HepG2 (cell line): Measurements from ENCODE around the gene TMEM151A. TPM values are rescaled to one million over a fixed set of nuclear protein-coding genes. Genes with fewer than 3 reads are reported as not detected.

Experiments used
- EED ChIP-seq: sonication (generic); formaldehyde crosslinking; IDR thresholded peaks from 2 replicates; pipeline ENCODE4 v1.5.0; 2020; ENCODE audit warnings: mild to moderate bottlenecking, missing genetic modification reagents
- FOXM1 ChIP-seq: sonication (generic); formaldehyde crosslinking; IDR thresholded peaks from 2 replicates; pipeline ENCODE4 v1.5.0; 2020; ENCODE audit warnings: missing genetic modification reagents
- HDAC6 ChIP-seq: fragments of 200-600 bp; sonication (generic); IDR thresholded peaks from 2 replicates; pipeline ENCODE4 v1.7.0; 2017; ENCODE audit warnings: mild to moderate bottlenecking, antibody characterized with exemption, low read length, low read depth
- HOMEZ ChIP-seq: IDR thresholded peaks from 2 replicates; pipeline ENCODE4 v1.6.1; 2016; ENCODE audit warnings: low read depth
- KLF15 ChIP-seq: sonication (generic); formaldehyde crosslinking; IDR thresholded peaks from 2 replicates; pipeline ENCODE4 v1.8.1; 2023; ENCODE audit warnings: borderline replicate concordance, mild to moderate bottlenecking, inconsistent platforms, missing genetic modification reagents, mixed read lengths
- KMT2B ChIP-seq: IDR thresholded peaks from 2 replicates; pipeline ENCODE4 v1.6.1; 2016; ENCODE audit warnings: missing genetic modification reagents, missing compliant biosample characterization
- MED1 ChIP-seq: sonication (generic); formaldehyde crosslinking; IDR thresholded peaks from 2 replicates; pipeline ENCODE4 v1.4.0; 2020; ENCODE audit warnings: missing genetic modification reagents
- NR2F6 ChIP-seq, 2 experiments: IDR thresholded peaks; 2 replicates each; pipeline ENCODE4 v1.6.1; 2016; ENCODE audit warnings: antibody characterized with exemption in 1 of 2, mild to moderate bottlenecking in 1 of 2
- XRCC5 ChIP-seq: fragments of 200-400 bp; formaldehyde crosslinking; optimal IDR thresholded peaks from 2 replicates; pipeline ENCODE3; 2017; ENCODE audit warnings: mild to moderate bottlenecking, low read length
- ZBTB38 ChIP-seq: sonication (generic); formaldehyde crosslinking; IDR thresholded peaks from 2 replicates; pipeline ENCODE4 v1.5.1; 2020; ENCODE audit warnings: mild to moderate bottlenecking, missing genetic modification reagents
- ZBTB40 ChIP-seq, 2 experiments: fragments of 450-650 bp in 1 of 2; sonication (generic) in 1 of 2; formaldehyde crosslinking in 1 of 2; IDR thresholded peaks; 2 replicates each; pipeline versions ENCODE4 v1.6.1 to v1.8.0; 2016 to 2022; ENCODE audit warnings: antibody characterized with exemption in 1 of 2, mild to moderate bottlenecking in 1 of 2, missing genetic modification reagents in 1 of 2
- ZFP41 ChIP-seq: sonication (generic); formaldehyde crosslinking; IDR thresholded peaks from 2 replicates; pipeline ENCODE4 v1.4.0; 2020; ENCODE audit warnings: mild to moderate bottlenecking, missing genetic modification reagents, borderline replicate concordance
- ZNF207 ChIP-seq: fragments of 450-650 bp; IDR thresholded peaks from 2 replicates; pipeline ENCODE4 v1.6.1; 2016; ENCODE audit warnings: antibody characterized with exemption, borderline replicate concordance
- ZNF296 ChIP-seq: sonication (generic); formaldehyde crosslinking; conservative IDR thresholded peaks from 2 replicates; pipeline ENCODE4 v1.5.0; 2020; ENCODE audit warnings: mild to moderate bottlenecking, missing genetic modification reagents
- ZNF672 ChIP-seq: sonication (generic); formaldehyde crosslinking; IDR thresholded peaks from 2 replicates; pipeline ENCODE4 v1.8.1; 2022; ENCODE audit warnings: missing genetic modification reagents
- ZNF781 ChIP-seq: sonication (generic); formaldehyde crosslinking; IDR thresholded peaks from 2 replicates; pipeline ENCODE4 v1.5.1; 2020; ENCODE audit warnings: borderline replicate concordance, mild to moderate bottlenecking, missing genetic modification reagents; ENCODE audit errors: not compliant biosample characterization
- ZSCAN29 ChIP-seq: sonication (generic); formaldehyde crosslinking; conservative IDR thresholded peaks from 2 replicates; pipeline ENCODE4 v1.4.0; 2020; ENCODE audit warnings: mild to moderate bottlenecking, missing genetic modification reagents
- polyA plus RNA-seq, 8 experiments: library from polyadenylated mRNA; depleted of rRNA in 3 of 8; stranded (reverse) in 7 of 8; unstranded in 1 of 8; fragments of >200 nt; fragmentation: Illumina TruSeq in 4 of 8; extraction: Trizol in 4 of 8; gene quantifications; 2 replicates each; pipeline versions ENCODE4 v1.2.1 to v1.2.3, GENCODE V29; 2011 to 2016; ENCODE audit warnings: low read depth in 4 of 8, missing spikeins in 1 of 8, mixed read lengths in 1 of 8; ENCODE audit not compliant: insufficient read depth in 1 of 8
- total RNA-seq, 5 experiments: library from RNA; depleted of rRNA; stranded (reverse); fragments of >200 nt; fragmentation: Illumina TruSeq; extraction: Trizol; gene quantifications; 2 replicates each; pipeline ENCODE4 v1.2.3, GENCODE V29; 2016; ENCODE audit warnings: low read depth in 1 of 5
- TF ChIP-seq, protein P1 (sequence below): sonication (generic); formaldehyde crosslinking; IDR thresholded peaks from 2 replicates; pipeline ENCODE4 v1.5.0; 2020; ENCODE audit warnings: missing genetic modification reagents, mild to moderate bottlenecking, borderline replicate concordance

Gene TMEM151A
- total and polyA plus RNA-seq, 2 of the 13 experiments (the other 11 are each of a cell fraction or from before 2014, with no cell fraction given), result 0.18 to 0.33 TPM

- TF ChIP-seq ZBTB40 (IDR thresholded peaks at IDR 0.05), result no peak
- TF ChIP-seq ZBTB40 (CRISPR knock-in tag; IDR thresholded peaks at IDR 0.05), result peak; percentile 45; the same call in 1 of the 2 replicates
- TF ChIP-seq HDAC6, result no peak
- TF ChIP-seq ZNF296 (CRISPR knock-in tag), result no peak
- TF ChIP-seq ZNF207, result no peak
- TF ChIP-seq HOMEZ (CRISPR knock-in tag), result no peak
- TF ChIP-seq XRCC5, result peak; percentile 84
- TF ChIP-seq NR2F6 (IDR thresholded peaks at IDR 0.05), result 0 out of 2 replicates have a peak, but pooled peaks have one; percentile 30
- peak; percentile 67 for TF ChIP-seq NR2F6 (CRISPR knock-in tag; IDR thresholded peaks at IDR 0.05)
- TF ChIP-seq EED (CRISPR knock-in tag), result no peak
- no peak for TF ChIP-seq ZSCAN29 (CRISPR knock-in tag)
- no peak for TF ChIP-seq ZNF672
- TF ChIP-seq ZNF781 (CRISPR knock-in tag), result no peak
- TF ChIP-seq KMT2B (CRISPR knock-in tag), result 0 out of 2 replicates have a peak, but pooled peaks have one; percentile 44
- no peak; the same call in 1 of the 2 replicates for TF ChIP-seq KLF15 (CRISPR knock-in tag)
- TF ChIP-seq ZFP41, result 0 out of 2 replicates have a peak, but pooled peaks have one; percentile 75
- TF ChIP-seq MED1 (CRISPR knock-in tag), result peak; percentile 69
- TF ChIP-seq ZBTB38 (CRISPR knock-in tag), result no peak; the same call in 1 of the 2 replicates
- no peak for TF ChIP-seq FOXM1 (CRISPR knock-in tag)
- TF ChIP-seq, protein P1, sequence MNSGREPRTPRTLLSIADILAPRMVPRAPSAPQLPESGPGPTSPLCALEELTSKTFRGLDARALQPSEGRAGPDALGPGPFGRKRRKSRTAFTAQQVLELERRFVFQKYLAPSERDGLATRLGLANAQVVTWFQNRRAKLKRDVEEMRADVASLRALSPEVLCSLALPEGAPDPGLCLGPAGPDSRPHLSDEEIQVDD (CRISPR knock-in tag), result no peak
Observed at GRCh38 chr11:66328302-66329144, 36.8 kb downstream of the TMEM151A start (continued).
